Right lobe of liver (tissue), 6 donors: Measurements from ENCODE around the gene FOXP4. TPM values are rescaled to one million over a fixed set of nuclear protein-coding genes. Genes with fewer than 3 reads are reported as not detected.

Experiments used
- ATAC-seq, 4 donors: fragments of 200-7000 bp; cut with Tn5 transposase; one replicate each; pipeline ENCODE4 v1.9.1; 2020; ENCODE audit warnings: mild to moderate bottlenecking in 4 of 4, moderate library complexity in 4 of 4
- DNase-seq, 3 donors: peaks; one replicate each; pipeline ENCODE4 v3.0.0-alpha.2; 2020
- H3K27ac ChIP-seq, 3 donors: fragments of 200-600 bp; one replicate each; pipeline ENCODE4 v1.8.0; 2022
- H3K27me3 ChIP-seq, 2 donors: fragments of 200-600 bp; one replicate each; pipeline ENCODE4 v1.8.0; 2022
- H3K36me3 ChIP-seq, 4 donors: fragments of 200-600 bp; sonication (generic) in 1 of 4; one replicate each; pipeline versions ENCODE4 v1.5.1 to v1.8.0; 2017 to 2022; ENCODE audit warnings: control low read depth in 1 of 4
- H3K4me1 ChIP-seq, 4 donors: fragments of 200-600 bp; sonication (generic) in 1 of 4; one replicate each; pipeline versions ENCODE4 v1.5.1 to v1.8.0; 2017 to 2022; ENCODE audit warnings: control low read depth in 1 of 4
- H3K4me3 ChIP-seq, 3 donors: fragments of 200-600 bp; one replicate each; pipeline ENCODE4 v1.8.0; 2022
- H3K9me3 ChIP-seq, 4 donors: fragments of 200-600 bp; sonication (generic) in 1 of 4; one replicate each; pipeline versions ENCODE4 v1.5.1 to v1.8.0; 2017 to 2022; ENCODE audit warnings: control low read depth in 1 of 4
- CTCF ChIP-seq, 4 donors: fragments of 200-600 bp in 3 of 4; fragments of 450-650 bp in 1 of 4; IDR thresholded peaks; one replicate each; pipeline versions ENCODE4 v1.5.1 to v1.8.0; 2016 to 2022; ENCODE audit warnings: antibody characterized with exemption in 4 of 4, mild to moderate bottlenecking in 2 of 4
- POLR2A ChIP-seq: fragments of 450-650 bp; IDR thresholded peaks from one replicate; pipeline ENCODE4 v1.6.1; 2017; ENCODE audit warnings: antibody characterized with exemption, mild to moderate bottlenecking
- WGBS: methylation state at CpG from one replicate; pipeline ENCODE4 v1.1.6; 2018; ENCODE audit warnings: low coverage, low lambda C conversion rate; ENCODE audit not compliant: insufficient coverage; ENCODE audit errors: missing lambda C conversion rate; 5-methylcytosine and 5-hydroxymethylcytosine counted together
- intact Hi-C, 2 donors: fragments of 100-400 bp; cut with DNase I; formaldehyde crosslinking; loops; one replicate each; pipeline versions ENCODE4 v1.11.2 to v1.14.1; 2022
- total RNA-seq, 6 experiments: library from RNA; depleted of rRNA in 2 of 6; stranded (reverse); fragments of >200 nt in 2 of 6; fragmentation: NEBNext Ultra II Directional in 3 of 6; extraction: Animal tissue kit (Norgen Biotek cat#: 25700) in 3 of 6; gene quantifications; one replicate each; pipeline versions ENCODE4 v1.1.0 to v1.2.4, GENCODE V29; 2016 to 2023
- donor health status: DM: no; HTN: yes; CAD: no.
- donor health status: DM: no; HTN: no; CAD: no.
- donor health status: DM: no; HTN: no; CAD: no.
- donor health status: DM: no; HTN: yes; CAD: no.
- donor health status: DM: no; HTN: yes; CAD: no.

Gene FOXP4
- total RNA-seq, 6 experiments from 2014 or later = 12.6 to 19.2 (median 14.9) TPM

GRCh38 chr6:41636833-41637193 lies 90.6 kb downstream of the FOXP4 start:
- Histone ChIP-seq H3K4me3 (no peak overlapping the region), H3K27me3 (peaks cover 0 to 7% of the 10 kb centered on the region in 2 donors), H3K9me3 (no peaks in the 10 kb centered on the region), H3K27ac (no peak overlapping the region), H3K36me3 (no peaks in the 10 kb centered on the region), H3K4me1 (peaks cover 0 to 9% (median 4%) of the 10 kb centered on the region in 4 donors)
- ATAC-seq (peak; percentile 44 to 86 (median 51)), DNase-seq (peak in 2 of 3 donors; percentile 59 to 68)
- no peak for TF ChIP-seq CTCF (IDR thresholded peaks at IDR 0.05)
- TF ChIP-seq POLR2A = no peak
- intact Hi-C loops = no loop called here
- WGBS = 20% methylated on average over 9 of the region's 31 CpGs

- peaks cover 0 to 7% of the 10 kb centered on the region in 2 donors for H3K27me3 ChIP-seq
These were observed 91.2 kb downstream of the FOXP4 start for GRCh38 chr6:41637194-41638001.

GRCh38 chr6:41638002-41638934 lies 92.1 kb downstream of the FOXP4 start, which contains the start of gene MDFI:
TSS of gene MDFI (plus strand) at chr6:41638468. CDS start at chr6:41638750, 282 bp downstream.
- peaks cover 0 to 9% (median 4%) of the 10 kb centered on the region in 4 donors for H3K4me1 ChIP-seq
- H3K36me3 ChIP-seq = no peaks in the 10 kb centered on the region
- intact Hi-C loops = no loop called here
- peak in 3 of 4 donors; percentile 6 to 28 (median 9) for ATAC-seq
- H3K27ac ChIP-seq = no peak within 1 kb of the TSS
- H3K9me3 ChIP-seq = no peaks in the 10 kb centered on the region
- WGBS = 3% methylated on average over 32 of the region's 86 CpGs
- H3K27me3 ChIP-seq = peaks cover 0 to 7% of the 10 kb centered on the region in 2 donors
- DNase-seq = peak in 1 of 3 donors; percentile 6
- TF ChIP-seq POLR2A (no peak), CTCF (IDR thresholded peaks at IDR 0.05) (no peak)
- H3K4me3 ChIP-seq = peak within 1 kb of the TSS in 2 of 3 donors; percentile 9 to 33

More at GRCh38 chr6:41637194-41638001, 91.2 kb downstream of the FOXP4 start:
- no peak for TF ChIP-seq CTCF (IDR thresholded peaks at IDR 0.05)
- TF ChIP-seq POLR2A = no peak
- Histone ChIP-seq H3K27ac (no peak overlapping the region), H3K9me3 (no peaks in the 10 kb centered on the region), H3K4me1 (peaks cover 0 to 9% (median 4%) of the 10 kb centered on the region in 4 donors), H3K36me3 (no peaks in the 10 kb centered on the region), H3K4me3 (no peak overlapping the region)
- intact Hi-C loops = no loop called here
- 9% methylated on average over 12 of the region's 54 CpGs for WGBS
- DNase-seq (no peak), ATAC-seq (peak; percentile 10 to 37 (median 22))

DNA sequence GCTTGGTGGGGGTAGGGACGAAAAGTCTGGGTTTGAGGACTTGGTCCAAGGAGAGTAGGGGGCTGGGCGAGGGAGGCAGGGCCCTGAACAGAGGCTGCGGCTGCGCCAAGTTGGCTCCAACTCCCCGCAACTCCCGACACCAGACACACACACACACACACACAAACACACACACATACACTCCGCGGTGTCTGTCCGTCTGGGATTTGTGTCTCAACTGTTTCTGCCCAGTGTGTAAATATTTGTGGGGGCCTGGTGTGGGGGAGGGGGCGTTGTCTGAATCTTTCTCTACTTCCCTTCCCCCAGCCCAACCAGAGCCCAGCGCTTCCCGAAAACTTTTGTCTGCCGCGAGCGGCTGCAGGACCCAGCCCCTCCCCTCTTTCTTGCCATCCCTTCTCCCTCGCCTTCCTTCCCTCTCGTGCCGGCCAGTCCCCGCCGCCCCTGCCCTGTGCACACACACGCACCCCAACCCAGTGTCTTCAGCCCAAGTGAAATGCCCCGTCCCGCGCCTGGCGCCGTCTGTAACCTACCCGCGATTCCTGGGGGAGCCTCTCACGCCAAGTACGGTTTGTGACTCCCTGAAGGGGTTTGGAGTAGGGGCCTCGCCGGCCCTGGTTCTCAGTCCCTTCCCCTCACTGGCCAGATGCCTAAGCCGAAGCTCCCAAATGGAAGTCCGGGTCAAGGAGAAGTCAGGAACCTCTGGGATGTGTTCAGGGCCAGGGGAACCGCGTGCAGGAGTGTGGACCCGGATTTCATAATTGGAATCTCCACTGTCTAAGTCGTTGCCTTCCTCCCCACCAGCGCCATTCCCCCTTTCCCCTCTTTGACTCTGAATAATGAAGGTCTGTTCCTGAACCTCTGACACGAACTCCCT lies 93.0 kb downstream of the FOXP4 start:
- DNase-seq (peak in 1 of 3 donors; percentile 55), ATAC-seq (peak in 3 of 4 donors; percentile 4 to 8 (median 5))
- Histone ChIP-seq H3K36me3 (no peaks in the 10 kb centered on the region), H3K9me3 (no peaks in the 10 kb centered on the region), H3K27me3 (peaks cover 0 to 7% of the 10 kb centered on the region in 2 donors), H3K27ac (no peak overlapping the region), H3K4me3 (peak overlapping the region in 2 of 3 donors; percentile 9 to 33), H3K4me1 (peaks cover 0 to 9% (median 4%) of the 10 kb centered on the region in 4 donors)
- TF ChIP-seq POLR2A = no peak
- no peak for TF ChIP-seq CTCF (IDR thresholded peaks at IDR 0.05)
- intact Hi-C loops = no loop called here
- 18% methylated on average over 20 of the region's 40 CpGs for WGBS
